NT2/D1 (cell line): ENCODE data around the gene SIKE1.
"Not testable (repeated sequence)": the region's sequence is repeated elsewhere in the genome, so short reads cannot be mapped to it uniquely, and the experiment has no call there.

Experiments
- SUZ12 ChIP-seq: IDR thresholded peaks from 2 replicates; pipeline ENCODE4 v1.6.1; 2011; ENCODE audit not compliant: insufficient read length, insufficient read depth; ENCODE audit errors: extremely low read depth
- YY1 ChIP-seq: IDR thresholded peaks from 2 replicates; pipeline ENCODE4 v1.6.1; 2011; ENCODE audit not compliant: insufficient read length, insufficient read depth
- ZNF274 ChIP-seq: IDR thresholded peaks from 2 replicates; pipeline ENCODE4 v1.6.1; 2011; ENCODE audit warnings: mild to moderate bottlenecking, low read depth, low read length

DNA sequence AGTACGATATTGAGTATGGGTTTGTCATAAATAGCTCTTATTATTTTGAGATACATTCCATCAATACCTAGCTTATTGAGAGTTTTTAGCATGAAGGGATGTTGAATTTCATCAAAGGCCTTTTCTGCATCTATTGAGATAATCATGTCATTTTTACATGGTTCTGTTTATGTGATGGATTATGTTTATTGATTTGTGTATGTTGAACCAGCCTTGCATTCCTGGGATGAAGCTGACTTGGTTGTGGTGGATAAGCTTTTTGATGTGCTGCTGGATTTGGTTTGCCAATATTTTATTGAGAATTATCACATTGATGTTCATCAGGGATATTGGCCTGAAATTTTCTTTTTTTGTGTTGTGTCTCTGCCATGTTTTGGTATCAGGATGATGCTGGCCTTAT, 6.0 kb upstream of the SIKE1 start:
- TF ChIP-seq YY1, SUZ12, ZNF274: not testable (repeated sequence)
